ENCODE measurements around the gene JHY.

DNA sequence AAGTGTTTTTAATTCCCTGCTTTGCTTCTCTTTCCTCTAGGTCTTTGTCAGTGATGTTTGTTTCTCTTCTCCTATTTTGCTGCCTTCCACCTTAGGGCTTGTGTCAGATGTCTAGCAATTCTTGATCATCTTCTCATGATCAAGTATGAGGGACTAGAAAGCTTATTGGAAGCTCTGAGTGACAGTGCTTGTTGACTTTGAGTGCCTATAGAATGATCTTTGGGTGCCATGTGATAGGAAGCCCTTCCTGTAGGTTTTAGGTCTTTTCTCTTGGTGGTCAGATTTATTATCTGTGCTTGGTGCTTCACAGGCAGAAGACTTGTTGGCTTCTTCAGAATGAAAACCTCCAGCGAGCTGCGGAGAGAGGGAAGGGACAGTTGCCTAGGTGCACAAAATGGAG, 56.0 kb downstream of the JHY start:
- TF ChIP-seq POLR2AphosphoS5 (IDR thresholded peaks at IDR 0.05) (no peak), POLR2A (IDR thresholded peaks at IDR 0.05) (no peak)
- TF ChIP-seq, protein P1, sequence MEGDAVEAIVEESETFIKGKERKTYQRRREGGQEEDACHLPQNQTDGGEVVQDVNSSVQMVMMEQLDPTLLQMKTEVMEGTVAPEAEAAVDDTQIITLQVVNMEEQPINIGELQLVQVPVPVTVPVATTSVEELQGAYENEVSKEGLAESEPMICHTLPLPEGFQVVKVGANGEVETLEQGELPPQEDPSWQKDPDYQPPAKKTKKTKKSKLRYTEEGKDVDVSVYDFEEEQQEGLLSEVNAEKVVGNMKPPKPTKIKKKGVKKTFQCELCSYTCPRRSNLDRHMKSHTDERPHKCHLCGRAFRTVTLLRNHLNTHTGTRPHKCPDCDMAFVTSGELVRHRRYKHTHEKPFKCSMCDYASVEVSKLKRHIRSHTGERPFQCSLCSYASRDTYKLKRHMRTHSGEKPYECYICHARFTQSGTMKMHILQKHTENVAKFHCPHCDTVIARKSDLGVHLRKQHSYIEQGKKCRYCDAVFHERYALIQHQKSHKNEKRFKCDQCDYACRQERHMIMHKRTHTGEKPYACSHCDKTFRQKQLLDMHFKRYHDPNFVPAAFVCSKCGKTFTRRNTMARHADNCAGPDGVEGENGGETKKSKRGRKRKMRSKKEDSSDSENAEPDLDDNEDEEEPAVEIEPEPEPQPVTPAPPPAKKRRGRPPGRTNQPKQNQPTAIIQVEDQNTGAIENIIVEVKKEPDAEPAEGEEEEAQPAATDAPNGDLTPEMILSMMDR (IDR thresholded peaks at IDR 0.05): no peak

Measured in breast epithelium (tissue), 3 donors.